Right lobe of liver (tissue), 6 donors: ENCODE measurements around the gene LRRTM4. TPM values are rescaled to one million over a fixed set of nuclear protein-coding genes. Genes with fewer than 3 reads are reported as not detected.

ENCODE experiments used
- ATAC-seq, 4 donors: fragments of 200-7000 bp; cut with Tn5 transposase; one replicate each; pipeline ENCODE4 v1.9.1; 2020; ENCODE audit warnings: mild to moderate bottlenecking in 4 of 4, moderate library complexity in 4 of 4
- DNase-seq, 3 donors: peaks; one replicate each; pipeline ENCODE4 v3.0.0-alpha.2; 2020
- H3K27ac ChIP-seq, 3 donors: fragments of 200-600 bp; one replicate each; pipeline ENCODE4 v1.8.0; 2022
- H3K27me3 ChIP-seq, 2 donors: fragments of 200-600 bp; one replicate each; pipeline ENCODE4 v1.8.0; 2022
- H3K36me3 ChIP-seq, 4 donors: fragments of 200-600 bp; sonication (generic) in 1 of 4; one replicate each; pipeline versions ENCODE4 v1.5.1 to v1.8.0; 2017 to 2022; ENCODE audit warnings: control low read depth in 1 of 4
- H3K4me1 ChIP-seq, 4 donors: fragments of 200-600 bp; sonication (generic) in 1 of 4; one replicate each; pipeline versions ENCODE4 v1.5.1 to v1.8.0; 2017 to 2022; ENCODE audit warnings: control low read depth in 1 of 4
- H3K4me3 ChIP-seq, 3 donors: fragments of 200-600 bp; one replicate each; pipeline ENCODE4 v1.8.0; 2022
- H3K9me3 ChIP-seq, 4 donors: fragments of 200-600 bp; sonication (generic) in 1 of 4; one replicate each; pipeline versions ENCODE4 v1.5.1 to v1.8.0; 2017 to 2022; ENCODE audit warnings: control low read depth in 1 of 4
- CTCF ChIP-seq, 4 donors: fragments of 200-600 bp in 3 of 4; fragments of 450-650 bp in 1 of 4; IDR thresholded peaks; one replicate each; pipeline versions ENCODE4 v1.5.1 to v1.8.0; 2016 to 2022; ENCODE audit warnings: antibody characterized with exemption in 4 of 4, mild to moderate bottlenecking in 2 of 4
- POLR2A ChIP-seq: fragments of 450-650 bp; IDR thresholded peaks from one replicate; pipeline ENCODE4 v1.6.1; 2017; ENCODE audit warnings: antibody characterized with exemption, mild to moderate bottlenecking
- WGBS: methylation state at CpG from one replicate; pipeline ENCODE4 v1.1.6; 2018; ENCODE audit warnings: low coverage, low lambda C conversion rate; ENCODE audit not compliant: insufficient coverage; ENCODE audit errors: missing lambda C conversion rate; 5-methylcytosine and 5-hydroxymethylcytosine counted together
- intact Hi-C, 2 donors: fragments of 100-400 bp; cut with DNase I; formaldehyde crosslinking; loops; one replicate each; pipeline versions ENCODE4 v1.11.2 to v1.14.1; 2022
- total RNA-seq, 6 experiments: library from RNA; depleted of rRNA in 2 of 6; stranded (reverse); fragments of >200 nt in 2 of 6; fragmentation: NEBNext Ultra II Directional in 3 of 6; extraction: Animal tissue kit (Norgen Biotek cat#: 25700) in 3 of 6; gene quantifications; one replicate each; pipeline versions ENCODE4 v1.1.0 to v1.2.4, GENCODE V29; 2016 to 2023
- donor health status: DM: no; HTN: yes; CAD: no.
- donor health status: DM: no; HTN: no; CAD: no.
- donor health status: DM: no; HTN: no; CAD: no.
- donor health status: DM: no; HTN: yes; CAD: no.
- donor health status: DM: no; HTN: yes; CAD: no.

The LRRTM4 gene
- total RNA-seq, 6 experiments from 2014 or later = 0.09 to 0.10 (median 0.09) TPM; not detected in 3

GRCh38 chr2:76965772-76966171 lies 556.4 kb downstream of the LRRTM4 start:
- Histone ChIP-seq H3K4me3 (no peak overlapping the region), H3K27me3 (no peaks in the 10 kb centered on the region), H3K4me1 (no peaks in the 10 kb centered on the region), H3K36me3 (no peaks in the 10 kb centered on the region), H3K27ac (peak overlapping the region in 1 of 3 donors; percentile 12), H3K9me3 (no peaks in the 10 kb centered on the region)
- peak in 3 of 4 donors; percentile 64 to 79 (median 71) for ATAC-seq
- intact Hi-C loops = no loop called here
- 37% methylated on average over 2 of the region's 2 CpGs for WGBS
- no peak for DNase-seq
- TF ChIP-seq POLR2A = no peak
- no peak for TF ChIP-seq CTCF (IDR thresholded peaks at IDR 0.05)

- H3K27ac ChIP-seq = no peak overlapping the region
- 12% methylated on average over 3 of the region's 3 CpGs for WGBS
Observed at GRCh38 chr2:76958749-76959148, 563.4 kb downstream of the LRRTM4 start.

GRCh38 chr2:76953733-76954347 lies 568.3 kb downstream of the LRRTM4 start:
- Histone ChIP-seq H3K4me3 (no peak overlapping the region), H3K36me3 (no peaks in the 10 kb centered on the region), H3K27ac (no peak overlapping the region), H3K27me3 (no peaks in the 10 kb centered on the region), H3K4me1 (no peaks in the 10 kb centered on the region), H3K9me3 (no peaks in the 10 kb centered on the region)
- 51% methylated on average over 3 of the region's 3 CpGs for WGBS
- ATAC-seq (peak; percentile 94 to 99 (median 97)), DNase-seq (peak in 1 of 3 donors; percentile 48)
- no peak for TF ChIP-seq POLR2A
- TF ChIP-seq CTCF (IDR thresholded peaks at IDR 0.05) = peak; percentile 73 to 86 (median 84)
- intact Hi-C loops = no loop called here

More at GRCh38 chr2:76958749-76959148, 563.4 kb downstream of the LRRTM4 start:
- ATAC-seq (no peak), DNase-seq (no peak)
- Histone ChIP-seq H3K4me1 (no peaks in the 10 kb centered on the region), H3K36me3 (no peaks in the 10 kb centered on the region), H3K4me3 (no peak overlapping the region), H3K27me3 (no peaks in the 10 kb centered on the region), H3K9me3 (no peaks in the 10 kb centered on the region)
- intact Hi-C loops = no loop called here
- TF ChIP-seq POLR2A = no peak
- TF ChIP-seq CTCF (IDR thresholded peaks at IDR 0.05) = no peak

- DNase-seq (no peak), ATAC-seq (no peak)
- no peak overlapping the region for H3K4me3 ChIP-seq
- 44% methylated on average over 2 of the region's 2 CpGs for WGBS
- no peaks in the 10 kb centered on the region for H3K36me3 ChIP-seq
- H3K27me3 ChIP-seq = no peaks in the 10 kb centered on the region
- no peak for TF ChIP-seq POLR2A
- no peak for TF ChIP-seq CTCF (IDR thresholded peaks at IDR 0.05)
- H3K9me3 ChIP-seq = no peaks in the 10 kb centered on the region
- H3K27ac ChIP-seq = no peak overlapping the region
- H3K4me1 ChIP-seq = no peaks in the 10 kb centered on the region
- intact Hi-C loops = no loop called here
Observed at GRCh38 chr2:76946631-76947145, 575.5 kb downstream of the LRRTM4 start.
